ENCODE data around the gene INPP5A. TPM values are rescaled to one million over a fixed set of nuclear protein-coding genes. Genes with fewer than 3 reads are reported as not detected.
A peak's percentile ranks its signal among the peaks of the same experiment; 100 is the strongest.

Gene INPP5A
- total RNA-seq, 1 donor from 2014 or later: 14.2 TPM

DNA sequence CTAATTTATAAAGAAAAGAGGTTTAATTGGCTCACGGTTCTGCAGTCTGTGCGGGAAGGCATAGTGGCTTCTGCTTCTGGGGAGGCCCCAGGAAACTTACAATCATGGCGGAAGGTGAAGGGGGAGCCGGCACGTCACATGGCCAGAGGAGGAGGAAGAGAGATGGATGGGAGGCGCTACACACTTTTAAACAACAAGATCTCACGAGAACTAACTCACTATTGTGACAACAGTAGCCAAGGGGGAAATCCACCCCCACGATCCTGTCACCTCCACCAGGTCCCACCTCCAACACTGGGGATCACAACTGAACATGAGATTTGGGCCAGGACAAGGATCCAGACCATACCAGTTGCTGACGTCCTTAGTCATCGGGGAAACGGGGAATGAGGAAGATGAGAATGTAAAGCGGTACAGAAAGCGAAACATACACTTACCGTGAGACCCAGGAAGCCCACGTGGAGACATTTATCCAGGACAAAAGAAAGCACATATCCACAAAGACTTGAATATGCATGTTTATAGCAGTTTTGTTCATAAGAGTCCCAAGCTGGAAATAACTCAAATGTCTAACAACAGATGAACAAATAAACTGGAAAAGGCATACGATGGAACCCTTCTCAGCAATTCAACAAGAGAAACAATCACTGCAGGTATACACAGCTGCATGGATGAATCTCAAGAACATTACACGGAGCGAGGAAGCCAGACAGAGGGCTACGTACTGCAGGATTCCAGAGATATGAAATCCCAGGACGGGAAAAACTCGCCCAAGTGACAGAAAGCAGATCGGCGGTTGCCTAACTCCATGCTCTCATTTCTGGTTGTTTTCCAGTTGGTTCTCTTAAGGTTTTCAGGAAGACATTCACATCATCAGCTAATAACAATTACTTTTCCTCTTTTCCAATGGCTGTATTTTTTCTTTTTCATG lies 26.2 kb upstream of the INPP5A start:
- H3K27me3 ChIP-seq: peaks cover 15% of the 10 kb centered on the region
- no peak for DNase-seq (ENCODE audit: low spot score)
- H2AFZ ChIP-seq (replicated peaks): no peak overlapping the region
- H3K9me3 ChIP-seq (ENCODE audit: low read depth): no peaks in the 10 kb centered on the region
- Mint-ChIP-seq H3K27ac (no peak overlapping the region), H3K9me3 (peaks cover 3% of the 10 kb centered on the region), H3K27me3 (ENCODE audit: insufficient read depth, low read depth) (peaks cover 6% of the 10 kb centered on the region), H3K4me1 (peaks cover 11% of the 10 kb centered on the region), H3K36me3 (no peaks in the 10 kb centered on the region), H3K4me3 (no peak overlapping the region)
- no peaks in the 10 kb centered on the region for H3K79me2 ChIP-seq (ENCODE audit: low read depth)
- no peak overlapping the region for H3K4me2 ChIP-seq
- no peaks in the 10 kb centered on the region for H3F3A ChIP-seq (ENCODE audit: low read depth)
- no peaks in the 10 kb centered on the region for H3K36me3 ChIP-seq
- TF ChIP-seq, protein P1, sequence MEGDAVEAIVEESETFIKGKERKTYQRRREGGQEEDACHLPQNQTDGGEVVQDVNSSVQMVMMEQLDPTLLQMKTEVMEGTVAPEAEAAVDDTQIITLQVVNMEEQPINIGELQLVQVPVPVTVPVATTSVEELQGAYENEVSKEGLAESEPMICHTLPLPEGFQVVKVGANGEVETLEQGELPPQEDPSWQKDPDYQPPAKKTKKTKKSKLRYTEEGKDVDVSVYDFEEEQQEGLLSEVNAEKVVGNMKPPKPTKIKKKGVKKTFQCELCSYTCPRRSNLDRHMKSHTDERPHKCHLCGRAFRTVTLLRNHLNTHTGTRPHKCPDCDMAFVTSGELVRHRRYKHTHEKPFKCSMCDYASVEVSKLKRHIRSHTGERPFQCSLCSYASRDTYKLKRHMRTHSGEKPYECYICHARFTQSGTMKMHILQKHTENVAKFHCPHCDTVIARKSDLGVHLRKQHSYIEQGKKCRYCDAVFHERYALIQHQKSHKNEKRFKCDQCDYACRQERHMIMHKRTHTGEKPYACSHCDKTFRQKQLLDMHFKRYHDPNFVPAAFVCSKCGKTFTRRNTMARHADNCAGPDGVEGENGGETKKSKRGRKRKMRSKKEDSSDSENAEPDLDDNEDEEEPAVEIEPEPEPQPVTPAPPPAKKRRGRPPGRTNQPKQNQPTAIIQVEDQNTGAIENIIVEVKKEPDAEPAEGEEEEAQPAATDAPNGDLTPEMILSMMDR (IDR thresholded peaks at IDR 0.05): no peak
- no peak for TF ChIP-seq EZH2 (IDR thresholded peaks at IDR 0.05)
- TF ChIP-seq EZH2phosphoT487 (IDR thresholded peaks at IDR 0.05): no peak
- no peak overlapping the region for H3K9ac ChIP-seq
- no peak overlapping the region for H3K27ac ChIP-seq
- no peaks in the 10 kb centered on the region for H4K20me1 ChIP-seq (ENCODE audit: low read depth)
- no peak overlapping the region for H3K4me3 ChIP-seq
- no peaks in the 10 kb centered on the region for H3K4me1 ChIP-seq

- H3F3A ChIP-seq (ENCODE audit: low read depth): no peaks in the 10 kb centered on the region
- H2AFZ ChIP-seq (replicated peaks): no peak overlapping the region
- no peak overlapping the region for H3K4me3 ChIP-seq
- peaks cover 22% of the 10 kb centered on the region for H3K27me3 ChIP-seq
- H3K27ac Mint-ChIP-seq: no peak overlapping the region
- peaks cover 4% of the 10 kb centered on the region for H3K4me1 ChIP-seq
- H3K9ac ChIP-seq: no peak overlapping the region
- no peaks in the 10 kb centered on the region for H3K79me2 ChIP-seq (ENCODE audit: low read depth)
- H3K36me3 ChIP-seq: no peaks in the 10 kb centered on the region
- H3K27ac ChIP-seq: no peak overlapping the region
- peaks cover 8% of the 10 kb centered on the region for H3K27me3 Mint-ChIP-seq (ENCODE audit: insufficient read depth, low read depth)
- H3K36me3 Mint-ChIP-seq: no peaks in the 10 kb centered on the region
- H3K9me3 ChIP-seq (ENCODE audit: low read depth): no peaks in the 10 kb centered on the region
- H3K4me1 Mint-ChIP-seq: peaks cover 17% of the 10 kb centered on the region
- no peak overlapping the region for H3K4me2 ChIP-seq
- peaks cover 3% of the 10 kb centered on the region for H3K9me3 Mint-ChIP-seq
- H4K20me1 ChIP-seq (ENCODE audit: low read depth): no peaks in the 10 kb centered on the region
- H3K4me3 Mint-ChIP-seq: no peak overlapping the region
- TF ChIP-seq EZH2phosphoT487 (IDR thresholded peaks at IDR 0.05): no peak
- TF ChIP-seq, protein P1 (IDR thresholded peaks at IDR 0.05): no peak
- no peak for TF ChIP-seq EZH2 (IDR thresholded peaks at IDR 0.05)
- DNase-seq (ENCODE audit: low spot score): no peak
Measured at GRCh38 chr10:132512052-132512442, 25.5 kb upstream of the INPP5A start.

GRCh38 chr10:132512693-132513345 lies 24.8 kb upstream of the INPP5A start:
- peak overlapping the region; percentile 69 for H3K27ac Mint-ChIP-seq
- H3K9me3 Mint-ChIP-seq: peaks cover 3% of the 10 kb centered on the region
- H3K36me3 ChIP-seq: no peaks in the 10 kb centered on the region
- no peak overlapping the region for H2AFZ ChIP-seq (replicated peaks)
- peaks cover 12% of the 10 kb centered on the region for H3K4me1 ChIP-seq
- TF ChIP-seq, protein P1 (IDR thresholded peaks at IDR 0.05): no peak
- TF ChIP-seq EZH2phosphoT487 (IDR thresholded peaks at IDR 0.05) (no peak), EZH2 (IDR thresholded peaks at IDR 0.05) (no peak)
- no peaks in the 10 kb centered on the region for H3K9me3 ChIP-seq (ENCODE audit: low read depth)
- H3K4me3 Mint-ChIP-seq: no peak overlapping the region
- H3K79me2 ChIP-seq (ENCODE audit: low read depth): no peaks in the 10 kb centered on the region
- no peak overlapping the region for H3K9ac ChIP-seq
- no peak overlapping the region for H3K27ac ChIP-seq
- H3K27me3 Mint-ChIP-seq (ENCODE audit: insufficient read depth, low read depth): peaks cover 10% of the 10 kb centered on the region
- peaks cover 5% of the 10 kb centered on the region for H4K20me1 ChIP-seq (ENCODE audit: low read depth)
- peaks cover 20% of the 10 kb centered on the region for H3K4me1 Mint-ChIP-seq
- H3K4me3 ChIP-seq: no peak overlapping the region
- H3K4me2 ChIP-seq: no peak overlapping the region
- no peak for DNase-seq (ENCODE audit: low spot score)
- no peaks in the 10 kb centered on the region for H3K36me3 Mint-ChIP-seq
- peaks cover 29% of the 10 kb centered on the region for H3K27me3 ChIP-seq
- no peaks in the 10 kb centered on the region for H3F3A ChIP-seq (ENCODE audit: low read depth)
